HCT116 (cell line): ENCODE data around the gene ARAP1. TPM values are rescaled to one million over a fixed set of nuclear protein-coding genes. Genes with fewer than 3 reads are reported as not detected.

Experiments used
- ATAC-seq: fragments of 200-7000 bp; cut with Tn5 transposase; 2 replicates; pipeline ENCODE4 v1.9.1; 2020; ENCODE audit warnings: mild to moderate bottlenecking, moderate library complexity
- BruUV-seq: library from RNA; stranded (reverse); fragments of 400-500 nt; replicated peaks from 2 replicates; lab custom pipeline; 2021; lab: Mats Ljungman, UMichigan
- CTCF ChIA-PET: fragments of 300-600 bp; sonication (Branson Sonifier 250); formaldehyde crosslinking; loops from one replicate; lab custom pipeline; 2021; ENCODE audit warnings: antibody characterized with exemption; lab: Charles Lee
- POLR2A ChIA-PET: fragments of 300-600, 350-600 bp; sonication (Branson Sonifier 250); formaldehyde crosslinking; loops from one replicate; lab custom pipeline; 2021; ENCODE audit warnings: antibody characterized with exemption; lab: Charles Lee
- RAD21 ChIA-PET, 2 experiments: fragments of 300-600 bp; sonication (Branson Sonifier 250); formaldehyde crosslinking; loops; one replicate each; lab custom pipeline; 2023; ENCODE audit warnings: low total read pairs in 2 of 2; ENCODE audit not compliant: uncharacterized antibody in 2 of 2, unreplicated experiment in 2 of 2, low non-redundant PET in 1 of 2; lab: Charles Lee
- DNase-seq: peaks from one replicate; pipeline ENCODE4 v3.0.0-alpha.2; 2010; ENCODE audit warnings: low read depth, low spot score
- H2AFZ ChIP-seq: fragments of 200-600 bp; shearing (Covaris generic), sonication (generic); 2 replicates; pipeline ENCODE4 v1.6.1; 2017; ENCODE audit warnings: low read depth, mixed run types, mixed read lengths, antibody characterized with exemption, low read length; ENCODE audit not compliant: poor library complexity, severe bottlenecking
- H3K27ac ChIP-seq: 2 replicates; pipeline ENCODE4 v1.5.1; 2012; ENCODE audit warnings: low read depth, low read length
- H3K27me3 ChIP-seq: fragments of 200-600 bp; sonication (generic); 2 replicates; pipeline ENCODE4 v1.6.1; 2016; ENCODE audit warnings: mixed run types, low read length, mixed read lengths; ENCODE audit not compliant: insufficient read depth
- H3K36me3 ChIP-seq, 2 experiments: fragments of 200-500 bp in 1 of 2; fragments of 200-600 bp in 1 of 2; sonication (Bioruptor generic) in 1 of 2; sonication (generic) in 1 of 2; 2 replicates each; pipeline versions ENCODE4 v1.5.1 to v1.6.1; 2014 to 2016; ENCODE audit warnings: low read length in 2 of 2, inconsistent platforms in 1 of 2, mixed read lengths in 1 of 2, mixed run types in 1 of 2; ENCODE audit not compliant: insufficient read depth in 2 of 2, control insufficient read depth in 1 of 2
- H3K4me1 ChIP-seq, 2 experiments: fragments of 200-600 bp in 1 of 2; sonication (generic) in 1 of 2; 2 replicates each; pipeline versions ENCODE4 v1.5.1 to v1.6.1; 2012 to 2017; ENCODE audit warnings: low read length in 2 of 2, inconsistent platforms in 1 of 2, mild to moderate bottlenecking in 1 of 2, mixed read lengths in 1 of 2, mixed run types in 1 of 2, moderate library complexity in 1 of 2; ENCODE audit not compliant: insufficient read depth in 2 of 2, control insufficient read depth in 1 of 2
- H3K4me2 ChIP-seq: fragments of 200-600 bp; sonication (generic); 2 replicates; pipeline ENCODE4 v1.6.1; 2017; ENCODE audit warnings: mixed run types, low read length, mixed read lengths
- H3K4me3 ChIP-seq, 2 experiments: fragments of 200-600 bp in 1 of 2; sonication (generic) in 1 of 2; replicated peaks in 1 of 2; 2 replicates each; pipeline ENCODE4 v1.5.1; 2011 to 2016; ENCODE audit warnings: low read length in 2 of 2, control low read depth in 1 of 2, low read depth in 1 of 2, mild to moderate bottlenecking in 1 of 2, mixed read lengths in 1 of 2, mixed run types in 1 of 2
- H3K79me2 ChIP-seq: fragments of 200-600 bp; sonication (generic); 2 replicates; pipeline ENCODE4 v1.6.1; 2017; ENCODE audit warnings: mild to moderate bottlenecking, mixed run types, low read length, moderate library complexity, mixed read lengths; ENCODE audit not compliant: insufficient read depth
- H3K9ac ChIP-seq: fragments of 200-600 bp; sonication (generic); 2 replicates; pipeline ENCODE4 v1.6.1; 2016; ENCODE audit warnings: low read length, mixed read lengths
- H3K9me2 ChIP-seq: fragments of 200-600 bp; sonication (generic), shearing (Covaris generic); 2 replicates; pipeline ENCODE4 v1.6.1; 2017; ENCODE audit warnings: mixed run types, mild to moderate bottlenecking, moderate library complexity; ENCODE audit not compliant: insufficient read depth
- H3K9me3 ChIP-seq, 2 experiments: fragments of 200-500 bp in 1 of 2; fragments of 200-600 bp in 1 of 2; sonication (Bioruptor generic) in 1 of 2; sonication (generic) in 1 of 2; 2 replicates each; pipeline ENCODE4 v1.6.1; 2014 to 2017; ENCODE audit warnings: low read length in 2 of 2, mixed read lengths in 2 of 2, inconsistent platforms in 1 of 2, low read depth in 1 of 2, mild to moderate bottlenecking in 1 of 2, mixed run types in 1 of 2, moderate library complexity in 1 of 2; ENCODE audit not compliant: control insufficient read depth in 1 of 2, insufficient read depth in 1 of 2
- H4K20me1 ChIP-seq: fragments of 200-600 bp; sonication (generic), shearing (Covaris generic); 2 replicates; pipeline ENCODE4 v1.6.1; 2017; ENCODE audit warnings: mixed run types, mild to moderate bottlenecking, moderate library complexity; ENCODE audit not compliant: insufficient read depth
- CEBPB ChIP-seq: IDR thresholded peaks from 2 replicates; pipeline ENCODE4 v1.6.1; 2012; ENCODE audit warnings: low read depth
- CTCF ChIP-seq, 3 experiments: fragments of 200-600 bp in 1 of 3; sonication (generic) in 1 of 3; IDR thresholded peaks in 2 of 3; conservative IDR thresholded peaks in 1 of 3; 2 replicates each; pipeline ENCODE4 v1.5.1; 2012 to 2017; ENCODE audit warnings: low read depth in 2 of 3, low read length in 2 of 3, antibody characterized with exemption in 1 of 3, borderline replicate concordance in 1 of 3, control low read depth in 1 of 3, mild to moderate bottlenecking in 1 of 3, mixed read lengths in 1 of 3, mixed run types in 1 of 3, moderate library complexity in 1 of 3; ENCODE audit not compliant: insufficient read depth in 1 of 3
- FOSL1 ChIP-seq: IDR thresholded peaks from 2 replicates; pipeline ENCODE4 v1.6.1; 2012; ENCODE audit warnings: low read depth
- SRF ChIP-seq: IDR thresholded peaks from 2 replicates; pipeline ENCODE4 v1.6.1; 2012; ENCODE audit warnings: low read depth
- TCF7L2 ChIP-seq: IDR thresholded peaks from 2 replicates; pipeline ENCODE4 v1.7.0; 2011; ENCODE audit warnings: borderline replicate concordance, inconsistent platforms; ENCODE audit not compliant: insufficient read depth, insufficient read length; ENCODE audit errors: extremely low read depth
- ZFX ChIP-seq: fragments of 450-650 bp; IDR thresholded peaks from 2 replicates; pipeline ENCODE4 v1.6.1; 2017
- ZNF274 ChIP-seq: fragments of 200-500 bp; sonication (Bioruptor generic); IDR thresholded peaks from 2 replicates; pipeline ENCODE4 v1.6.1; 2014; ENCODE audit warnings: mild to moderate bottlenecking, low read depth, low read length, inconsistent platforms
- intact Hi-C: fragments of 100-400 bp; cut with micrococcal nuclease; formaldehyde crosslinking; loops from 2 replicates; pipeline ENCODE4 v1.10.0; 2022
- total RNA-seq: library from RNA; stranded (reverse); gene quantifications from one replicate; pipeline ENCODE4 v1.2.1, GENCODE V29; 2021; ENCODE audit not compliant: unreplicated experiment
- TF ChIP-seq, protein P1 (sequence below): IDR thresholded peaks from 2 replicates; pipeline ENCODE4 v1.6.1; 2012

Gene ARAP1
- total RNA-seq, 1 experiment from 2014 or later, result 57.4 TPM

DNA sequence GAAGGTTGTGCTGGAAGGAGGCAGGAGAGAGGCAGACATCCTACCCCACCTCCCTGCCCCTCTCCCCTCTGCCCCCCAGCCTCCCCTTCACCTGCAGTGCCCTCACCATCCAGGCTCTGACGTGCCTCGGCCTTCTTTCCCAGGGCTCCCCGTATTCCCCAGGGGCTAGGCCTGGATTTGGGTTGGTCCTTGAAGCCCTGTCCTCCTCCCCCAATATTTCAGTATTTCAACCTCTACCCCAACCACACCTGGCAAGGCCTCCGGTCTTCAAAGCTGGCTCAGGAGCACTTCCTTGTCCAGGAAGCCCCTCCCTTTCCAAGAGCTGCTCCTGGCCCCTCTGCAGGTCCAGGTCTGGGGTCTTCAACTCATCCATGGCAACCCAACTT, 69.4 kb downstream of the ARAP1 start:
- no peak overlapping the region for H3K27ac ChIP-seq
- TF ChIP-seq ZNF274 (no peak), ZFX (no peak), TCF7L2 (no peak), SRF (no peak), FOSL1 (no peak), CTCF (IDR thresholded peaks at IDR 0.05 in 2 of 3, conservative IDR thresholded peaks at IDR 0.05 in 1 of 3; ENCODE audit: borderline replicate concordance in 1 of 3, insufficient read depth in 1 of 3, low read depth in 2 of 3, low read length in 2 of 3) (no peak), CEBPB (no peak)
- TF ChIP-seq, protein P1, sequence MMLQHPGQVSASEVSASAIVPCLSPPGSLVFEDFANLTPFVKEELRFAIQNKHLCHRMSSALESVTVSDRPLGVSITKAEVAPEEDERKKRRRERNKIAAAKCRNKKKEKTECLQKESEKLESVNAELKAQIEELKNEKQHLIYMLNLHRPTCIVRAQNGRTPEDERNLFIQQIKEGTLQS, result no peak
- H4K20me1 ChIP-seq, result no peaks in the 10 kb centered on the region
- CTCF ChIA-PET, result interaction anchor here (1.1 to 2.4 kb wide), 6 partner anchors 42 to 212 kb away, joined by 3 to 38 read pairs (median 5); no protein-coding TSS in a partner anchor
- no peak overlapping the region for H3K4me3 ChIP-seq
- H3K9ac ChIP-seq, result no peak overlapping the region
- no TSS peak for BruUV-seq
- no peaks in the 10 kb centered on the region for H3K36me3 ChIP-seq
- RAD21 ChIA-PET, result interaction anchor here in 1 of 2 experiments (2.0 kb wide), 1 partner anchor 84 kb away, joined by 11 read pairs; no protein-coding TSS in a partner anchor
- H3K27me3 ChIP-seq, result peaks cover 26% of the 10 kb centered on the region
- ATAC-seq (no peak), DNase-seq (no peak)
- POLR2A ChIA-PET, result no interaction called here
- no peak overlapping the region for H2AFZ ChIP-seq
- intact Hi-C loops, result loop anchor here (1.0 to 5.0 kb wide), 2 partner anchors 98 to 211 kb away; no protein-coding TSS in a partner anchor
- H3K9me3 ChIP-seq, result no peaks in the 10 kb centered on the region
- H3K9me2 ChIP-seq, result no peaks in the 10 kb centered on the region
- H3K4me1 ChIP-seq, result peaks cover 0 to 13% of the 10 kb centered on the region in 2 experiments; a peak in 3 of 4 replicates
- H3K79me2 ChIP-seq, result no peaks in the 10 kb centered on the region
- H3K4me2 ChIP-seq, result no peak overlapping the region
